NCI-H1092 (cell line): ENCODE data around the gene KIAA1217.

Source experiments
- DNase-seq: peaks from one replicate; lab custom pipeline; 2025; lab: John Stamatoyannopoulos, UW

The KIAA1217 gene

GRCh38 chr10:24501056-24501711, 292.2 kb downstream of the KIAA1217 start:
- DNase-seq: no peak

GRCh38 chr10:24502006-24502405, 293.1 kb downstream of the KIAA1217 start:
- DNase-seq: no peak

GRCh38 chr10:24502801-24503460, 294.0 kb downstream of the KIAA1217 start:
- no peak for DNase-seq

GRCh38 chr10:24503461-24504320, 294.8 kb downstream of the KIAA1217 start:
- DNase-seq: no peak

GRCh38 chr10:24505759-24506158, 296.8 kb downstream of the KIAA1217 start:
- DNase-seq: no peak

- DNase-seq: no peak
These were observed 304.2 kb downstream of the KIAA1217 start for GRCh38 chr10:24513155-24513554.

GRCh38 chr10:24515481-24515880, 306.5 kb downstream of the KIAA1217 start:
- DNase-seq: no peak

GRCh38 chr10:24518411-24518810, 309.5 kb downstream of the KIAA1217 start:
- DNase-seq: no peak

GRCh38 chr10:24518981-24519597, 310.2 kb downstream of the KIAA1217 start:
- no peak for DNase-seq

- no peak for DNase-seq
These were observed 311.0 kb downstream of the KIAA1217 start for GRCh38 chr10:24519950-24520349.

GRCh38 chr10:24524314-24524713, 315.4 kb downstream of the KIAA1217 start:
- no peak for DNase-seq

GRCh38 chr10:24526085-24526649, 317.2 kb downstream of the KIAA1217 start:
- no peak for DNase-seq

- DNase-seq: no peak
These were observed 320.0 kb downstream of the KIAA1217 start for GRCh38 chr10:24528946-24529345.

GRCh38 chr10:24531439-24531838, 322.5 kb downstream of the KIAA1217 start:
- no peak for DNase-seq

- DNase-seq: no peak
These were observed 325.0 kb downstream of the KIAA1217 start for GRCh38 chr10:24533981-24534380.

GRCh38 chr10:24536636-24537035, 327.7 kb downstream of the KIAA1217 start:
- DNase-seq: no peak

- DNase-seq: no peak
These were observed 332.4 kb downstream of the KIAA1217 start for GRCh38 chr10:24541239-24541753.

- DNase-seq: no peak
These were observed 333.7 kb downstream of the KIAA1217 start for GRCh38 chr10:24542314-24543270.

- DNase-seq: no peak
These were observed 335.8 kb downstream of the KIAA1217 start for GRCh38 chr10:24544776-24545175.

- no peak for DNase-seq
These were observed 336.6 kb downstream of the KIAA1217 start for GRCh38 chr10:24545585-24545984.

GRCh38 chr10:24550680-24551079, 341.7 kb downstream of the KIAA1217 start:
- DNase-seq: no peak
